AG10803 (cell line): ENCODE measurements around the gene GRID1.

Source experiments
- DNase-seq: peaks from one replicate; pipeline ENCODE4 v3.0.0; 2010; ENCODE audit warnings: low read depth
- H3K4me3 ChIP-seq: 2 replicates; pipeline ENCODE4 v1.5.1; 2011; ENCODE audit warnings: mild to moderate bottlenecking, low read length, control low read depth
- CTCF ChIP-seq: conservative IDR thresholded peaks from 2 replicates; pipeline ENCODE4 v1.5.1; 2011; ENCODE audit warnings: mild to moderate bottlenecking, low read length, control low read depth, inconsistent platforms

GRID1 gene

GRCh38 chr10:86342111-86342863 is 24.3 kb downstream of the GRID1 start:
- no peak for DNase-seq
- TF ChIP-seq CTCF = no peak
- H3K4me3 ChIP-seq = no peak overlapping the region

GRCh38 chr10:86341361-86341811 is 25.2 kb downstream of the GRID1 start:
- no peak overlapping the region for H3K4me3 ChIP-seq
- TF ChIP-seq CTCF = no peak
- DNase-seq = peak; percentile 8

- no peak for DNase-seq
- no peak for TF ChIP-seq CTCF
- H3K4me3 ChIP-seq = no peak overlapping the region
These were observed 25.7 kb downstream of the GRID1 start for GRCh38 chr10:86340991-86341260.

- H3K4me3 ChIP-seq = no peak overlapping the region
- TF ChIP-seq CTCF = no peak
- DNase-seq = no peak
These were observed 26.2 kb downstream of the GRID1 start for GRCh38 chr10:86340176-86340990.

GRCh38 chr10:86339226-86339865 is 27.2 kb downstream of the GRID1 start:
- no peak overlapping the region for H3K4me3 ChIP-seq
- TF ChIP-seq CTCF = no peak
- DNase-seq = no peak

GRCh38 chr10:86337121-86337601 is 29.4 kb downstream of the GRID1 start:
- TF ChIP-seq CTCF = no peak
- no peak for DNase-seq
- no peak overlapping the region for H3K4me3 ChIP-seq
